KBM-7 (cell line): ENCODE measurements around the gene TOP3A.

ENCODE experiments used
- DNase-seq: peaks from one replicate; pipeline ENCODE4 v3.0.0-alpha.2; 2015
- in situ Hi-C: fragments of 300-500 bp; cut with MboI; formaldehyde crosslinking; loops from 2 replicates; pipeline ENCODE4 v1.14.3; 2020; ENCODE audit warnings: low sequenced_read_pairs, low pct_unique_long_range_greater_than_20kb, mixed read lengths

The TOP3A gene

GRCh38 chr17:18258356-18259038, 56.3 kb downstream of the TOP3A start, which contains the start of gene FLII:
TSS of gene FLII (minus strand) at chr17:18258738. CDS start at chr17:18258690, 48 bp downstream.
- peak; percentile 51 for DNase-seq
- in situ Hi-C loops: no loop called here

GRCh38 chr17:18257982-18258355, 56.8 kb downstream of the TOP3A start:
- in situ Hi-C loops: no loop called here
- DNase-seq: peak; percentile 51

GRCh38 chr17:18257268-18257981, 57.4 kb downstream of the TOP3A start:
- in situ Hi-C loops: no loop called here
- peak; percentile 51 for DNase-seq

GRCh38 chr17:18256776-18257175, 58.0 kb downstream of the TOP3A start:
- in situ Hi-C loops: no loop called here
- no peak for DNase-seq

DNA sequence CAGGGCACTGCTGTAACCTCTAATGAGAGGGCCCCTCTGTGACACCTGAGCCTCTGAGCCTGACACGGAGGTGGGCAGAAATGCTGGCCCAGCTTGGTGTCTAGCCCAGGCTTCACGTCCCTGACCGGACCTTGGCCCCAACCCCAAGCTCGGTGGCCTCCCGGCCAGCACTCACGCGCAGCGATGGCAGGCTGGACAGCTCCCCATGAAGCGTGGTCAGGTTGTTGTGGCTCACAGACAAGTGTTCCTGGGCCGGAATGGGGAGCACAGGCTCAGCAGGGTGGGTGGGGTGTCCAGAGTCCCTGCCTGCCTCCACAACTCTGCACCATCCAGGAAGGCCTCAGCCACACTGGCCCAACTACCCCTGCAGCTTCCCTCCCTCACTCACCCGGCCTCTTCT, 58.4 kb downstream of the TOP3A start:
- no peak for DNase-seq
- in situ Hi-C loops: no loop called here

DNA sequence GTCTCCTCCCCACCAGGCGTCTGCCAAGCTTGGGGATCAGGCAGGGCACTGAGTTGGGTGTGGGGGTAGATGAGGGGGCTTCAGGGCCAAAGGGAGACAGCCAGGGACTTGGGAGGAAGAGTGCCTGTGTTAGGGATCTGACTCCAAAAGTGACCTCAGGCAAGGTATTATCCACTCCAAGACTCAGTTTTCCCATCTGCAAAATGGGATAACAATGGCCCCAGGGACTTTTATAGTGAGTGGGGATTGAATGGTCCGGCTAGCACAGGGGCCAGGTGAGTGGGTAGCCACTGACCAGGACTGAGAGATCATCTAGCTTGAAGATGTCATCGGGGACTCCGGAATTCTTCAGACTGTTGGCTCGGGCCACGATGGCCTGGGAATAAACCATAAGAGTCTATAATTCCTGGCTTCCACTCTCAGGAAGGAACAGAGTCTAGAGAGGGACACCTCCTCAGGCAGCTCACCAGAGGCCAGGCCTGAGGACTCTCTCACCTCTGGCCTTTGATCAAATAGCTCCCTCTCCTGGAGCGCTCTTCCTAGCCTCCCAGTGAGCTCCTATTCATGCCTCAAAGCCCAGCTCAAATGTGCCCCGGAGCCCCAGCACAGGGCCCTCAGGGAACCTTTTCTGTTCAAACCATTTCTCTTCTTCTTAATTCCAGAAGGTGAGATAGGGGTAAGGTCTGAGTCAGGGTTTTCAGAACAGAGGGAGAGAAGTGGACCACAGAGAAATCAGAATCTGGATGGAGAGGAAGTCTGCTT, 59.7 kb downstream of the TOP3A start:
- in situ Hi-C loops: no loop called here

GRCh38 chr17:18253947-18254821, 60.6 kb downstream of the TOP3A start:
- in situ Hi-C loops: no loop called here
- DNase-seq: no peak

More for the DNA sequence above, 59.7 kb downstream of the TOP3A start:
- no peak for DNase-seq

DNA sequence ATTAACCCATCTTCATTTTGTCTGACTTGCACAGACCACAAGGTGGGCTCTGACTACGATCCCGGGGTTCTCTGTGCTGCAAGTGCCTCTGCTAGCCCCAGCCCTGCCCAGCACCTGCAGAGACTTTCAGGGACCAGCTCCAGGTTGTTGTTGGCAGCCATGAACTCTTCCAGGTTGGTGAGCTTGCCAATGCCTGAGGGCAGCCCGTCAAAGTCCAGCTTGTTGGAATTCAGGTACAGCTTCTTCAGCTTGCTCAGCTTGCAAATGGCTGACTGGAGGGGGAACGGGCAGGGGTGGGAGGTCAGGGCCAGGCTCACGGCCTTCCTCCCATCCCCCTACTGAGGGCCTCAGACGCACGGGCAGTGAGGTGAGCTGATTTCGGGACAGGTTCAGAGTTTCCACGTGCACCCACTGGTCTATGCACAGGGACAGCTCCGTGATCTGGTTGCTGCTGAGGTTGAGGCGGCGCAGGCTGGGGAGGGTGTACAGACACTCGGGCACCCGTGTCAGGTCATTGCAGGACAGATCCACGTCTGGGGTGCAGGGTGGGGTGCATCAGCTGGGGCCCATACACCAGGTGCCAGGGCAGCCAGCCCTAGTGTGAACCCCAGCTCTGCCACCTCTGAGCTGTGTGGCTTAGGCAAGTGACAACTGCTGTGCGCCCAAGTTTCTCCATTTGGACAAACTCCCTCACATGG, 61.5 kb downstream of the TOP3A start:
- in situ Hi-C loops: no loop called here
- no peak for DNase-seq

DNA sequence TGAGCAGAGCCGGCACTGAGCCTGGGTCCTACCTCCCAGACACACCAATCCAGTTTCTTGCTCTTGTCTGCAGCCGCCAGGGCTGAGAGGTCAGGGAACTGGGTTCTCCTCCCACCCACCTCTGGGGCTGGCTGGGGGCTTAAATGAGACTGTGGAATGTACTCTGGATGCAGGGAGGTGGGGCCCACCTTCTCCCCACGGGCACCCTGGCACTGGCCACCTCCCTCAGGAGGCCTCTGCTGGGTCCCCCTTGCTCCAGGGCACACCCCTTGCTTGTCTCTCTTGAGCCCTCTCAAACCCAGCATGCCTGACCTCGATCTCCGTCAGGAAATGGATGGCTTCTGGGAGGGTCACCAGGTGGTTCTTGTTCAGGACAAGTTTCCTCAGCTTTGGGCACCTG, 62.6 kb downstream of the TOP3A start:
- DNase-seq: no peak
- in situ Hi-C loops: no loop called here

DNA sequence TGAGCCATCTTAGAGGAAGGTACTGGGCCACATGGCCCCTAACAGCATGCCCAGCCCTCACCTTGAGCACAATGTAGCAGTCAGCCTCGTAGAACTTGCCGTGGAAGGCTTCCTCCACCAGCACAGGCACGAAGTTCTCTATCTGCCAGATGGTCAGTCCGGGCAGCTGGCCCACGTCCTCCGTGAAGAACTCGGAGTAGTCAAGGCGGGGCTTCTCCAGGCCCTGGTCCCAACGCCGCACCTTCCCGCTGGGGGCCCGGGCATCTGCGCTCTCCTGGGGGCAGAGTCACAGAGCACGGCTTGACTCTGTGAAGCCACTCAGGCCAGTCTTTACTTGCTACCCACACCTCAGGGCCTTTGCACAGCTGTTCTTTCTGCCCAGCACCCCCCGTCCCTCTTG, 63.6 kb downstream of the TOP3A start:
- no peak for DNase-seq
- in situ Hi-C loops: no loop called here

DNA sequence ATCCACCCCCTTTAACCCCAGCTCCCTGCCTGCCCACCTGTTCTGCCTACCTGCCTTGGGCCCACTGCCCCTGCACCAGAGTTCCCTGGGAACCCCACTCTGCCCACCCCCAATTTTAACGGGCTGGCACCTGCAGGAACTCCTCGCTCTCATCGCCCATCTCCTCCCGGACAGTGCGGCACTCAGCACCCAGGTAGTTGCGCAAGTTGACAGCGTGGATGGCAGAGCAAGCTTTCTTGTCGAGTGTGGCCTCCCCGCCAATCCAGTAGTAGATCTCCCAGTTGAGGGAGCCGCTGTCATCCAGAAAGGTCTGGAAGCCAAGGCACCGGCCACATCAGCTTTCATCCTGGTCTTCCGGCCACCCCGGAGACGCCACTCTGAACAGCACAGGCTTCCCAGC, 64.1 kb downstream of the TOP3A start:
- no peak for DNase-seq
- in situ Hi-C loops: no loop called here

DNA sequence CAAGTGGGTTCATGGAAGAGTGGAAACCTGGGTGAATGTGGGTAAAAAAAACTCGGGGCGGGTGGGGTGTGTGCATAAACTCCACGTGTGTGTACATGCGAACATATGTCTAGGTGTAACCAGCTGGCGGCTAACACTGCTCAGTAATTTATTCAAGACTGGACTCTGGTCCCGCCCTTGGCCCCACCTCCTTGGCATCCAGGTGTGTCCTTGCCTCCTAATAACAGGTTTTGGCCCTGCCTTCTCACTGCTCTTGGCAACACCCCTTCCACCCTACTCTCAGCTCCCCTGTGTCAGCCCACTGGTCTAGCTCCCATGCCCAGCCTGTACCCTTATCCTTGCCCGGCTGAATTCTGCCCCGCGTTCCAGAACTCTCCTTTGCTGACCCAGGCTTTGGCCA, 64.5 kb downstream of the TOP3A start:
- in situ Hi-C loops: no loop called here
- DNase-seq: no peak

DNA sequence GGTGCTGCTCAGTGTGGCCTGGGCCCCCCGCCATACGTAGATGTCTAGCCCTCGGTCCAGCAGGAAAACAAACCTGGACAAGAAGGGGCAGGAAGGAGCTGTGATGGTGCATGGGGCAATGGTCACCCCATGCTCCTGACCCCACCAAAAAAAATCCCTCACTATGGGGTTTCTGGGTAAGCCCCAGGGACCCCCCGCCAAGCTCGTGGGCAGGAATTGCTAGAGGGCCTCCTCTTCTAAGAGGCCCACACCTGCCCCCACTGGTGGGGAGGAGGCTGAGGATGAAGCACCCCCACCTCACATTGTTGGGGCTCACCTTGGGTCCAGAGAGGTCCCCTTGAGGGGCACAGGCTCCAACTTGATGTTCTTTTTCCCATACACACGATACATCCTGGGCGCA, 66.0 kb downstream of the TOP3A start:
- DNase-seq: no peak
- in situ Hi-C loops: no loop called here

GRCh38 chr17:18248300-18248731, 66.5 kb downstream of the TOP3A start:
- in situ Hi-C loops: no loop called here

GRCh38 chr17:18247613-18248001, 67.2 kb downstream of the TOP3A start:
- in situ Hi-C loops: no loop called here

More at GRCh38 chr17:18248300-18248731, 66.5 kb downstream of the TOP3A start:
- peak; percentile 68 for DNase-seq

GRCh38 chr17:18246880-18247612, 67.7 kb downstream of the TOP3A start:
- in situ Hi-C loops: no loop called here
- DNase-seq: peak; percentile 25

More at GRCh38 chr17:18247613-18248001, 67.2 kb downstream of the TOP3A start:
- no peak for DNase-seq

DNA sequence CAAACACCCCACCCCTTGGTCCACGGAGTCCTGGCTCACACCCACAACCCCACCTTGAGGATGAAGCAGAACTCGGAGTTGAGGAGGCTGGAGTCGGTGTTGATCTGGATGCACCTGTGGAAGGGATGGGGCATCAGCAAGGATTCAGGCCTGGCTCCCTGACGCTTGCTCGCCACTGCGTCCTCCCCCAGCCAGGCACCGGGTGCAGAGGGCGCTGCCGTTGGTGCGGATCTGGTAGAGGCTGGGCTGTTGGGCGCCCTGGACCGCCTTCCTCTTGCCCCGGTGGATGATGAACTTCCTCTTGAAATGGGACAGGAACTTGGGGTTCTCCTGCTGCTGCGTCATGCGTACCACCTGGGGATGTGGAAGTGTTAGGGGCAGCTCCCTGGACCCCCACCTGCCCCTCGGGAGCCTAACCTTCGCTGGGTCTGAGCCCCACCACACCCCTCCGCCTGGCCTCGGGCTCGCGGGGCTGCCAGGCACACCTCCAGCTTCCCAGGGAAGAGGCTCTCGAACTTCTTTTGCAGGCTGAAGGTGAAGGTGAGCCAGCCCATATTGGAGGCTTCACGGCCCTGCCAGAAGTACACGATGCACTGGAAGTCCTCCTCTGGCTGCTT, 68.6 kb downstream of the TOP3A start:
- DNase-seq: no peak
- in situ Hi-C loops: no loop called here
